Dendritic cell treated with granulocyte-macrophage colony-stimulating factor and Interleukin-4, amounts not matched to agents 40 ng/mL and 50 ng/mL, for 4 days (primary cell): ENCODE results near the gene WDR90.

Source experiments
- H3K27ac Mint-ChIP-seq: one replicate; pipeline ENCODE4 v1.8.0; 2022; ENCODE audit warnings: mild to moderate bottlenecking, mixed read lengths
- H3K27me3 Mint-ChIP-seq: one replicate; pipeline ENCODE4 v1.8.0; 2022; ENCODE audit warnings: mild to moderate bottlenecking, mixed read lengths
- H3K36me3 Mint-ChIP-seq: one replicate; pipeline ENCODE4 v1.8.0; 2022; ENCODE audit warnings: low read depth, mixed read lengths
- H3K4me1 Mint-ChIP-seq: one replicate; pipeline ENCODE4 v1.8.0; 2022; ENCODE audit warnings: low read depth, mixed read lengths
- H3K4me3 Mint-ChIP-seq: one replicate; pipeline ENCODE4 v1.8.0; 2022; ENCODE audit warnings: mild to moderate bottlenecking, moderate library complexity, mixed read lengths
- H3K9me3 Mint-ChIP-seq: one replicate; pipeline ENCODE4 v1.8.0; 2022; ENCODE audit warnings: mixed read lengths
- intact Hi-C: fragments of 100-400 bp; cut with micrococcal nuclease; formaldehyde crosslinking; loops from one replicate; pipeline ENCODE4 v1.15.0; 2022

WDR90 gene

DNA sequence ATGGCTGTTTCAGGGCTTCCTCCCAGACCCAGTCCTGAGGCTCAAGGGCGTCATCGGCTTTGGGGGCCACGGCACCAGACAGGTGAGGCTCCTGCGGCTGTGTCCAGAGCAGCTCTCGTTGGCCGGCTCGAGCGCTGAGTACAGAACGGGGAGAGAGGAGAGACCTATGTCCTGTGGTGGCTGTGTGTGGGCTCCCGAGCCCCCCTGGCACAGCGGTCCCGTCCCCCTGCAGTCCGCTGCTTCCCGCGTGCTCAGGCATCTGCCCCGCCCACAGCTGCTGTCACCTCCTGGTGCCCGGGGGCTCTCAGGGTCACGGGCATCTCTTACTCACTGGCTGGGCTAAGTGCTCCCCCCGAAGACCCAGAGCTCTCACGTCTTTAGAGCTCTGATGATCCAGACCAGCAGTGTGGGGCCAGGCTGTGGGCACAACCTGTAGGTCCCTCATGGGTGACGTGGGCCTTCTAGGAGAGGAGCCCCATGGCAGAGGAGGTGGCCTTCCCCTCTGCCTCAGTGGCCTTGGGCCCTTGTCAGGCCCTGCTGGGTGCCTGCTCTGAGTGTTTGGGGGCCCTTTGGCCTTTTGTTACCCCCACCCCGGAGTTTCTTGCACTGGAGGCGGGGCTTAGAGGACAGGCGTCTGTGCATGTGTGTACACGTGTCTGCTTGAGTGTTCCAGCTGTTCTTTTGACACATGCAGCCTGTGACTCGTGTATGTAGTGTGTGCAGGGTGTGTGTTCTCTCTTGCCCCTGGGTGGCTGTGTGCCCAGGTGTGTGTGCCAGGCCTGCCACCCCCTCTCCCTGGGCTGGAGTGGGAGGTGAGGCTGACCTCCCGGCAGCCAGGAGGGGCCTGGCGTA, 3.5 kb downstream of the WDR90 start:
- H3K4me3 Mint-ChIP-seq, result no peak overlapping the region
- no peaks in the 10 kb centered on the region for H3K9me3 Mint-ChIP-seq
- peaks cover 28% of the 10 kb centered on the region for H3K4me1 Mint-ChIP-seq
- no peaks in the 10 kb centered on the region for H3K27me3 Mint-ChIP-seq
- no peak overlapping the region for H3K27ac Mint-ChIP-seq
- intact Hi-C loops, result no loop called here
- peaks cover 33% of the 10 kb centered on the region for H3K36me3 Mint-ChIP-seq

GRCh38 chr16:654034-654433, 4.9 kb downstream of the WDR90 start:
- H3K27me3 Mint-ChIP-seq, result no peaks in the 10 kb centered on the region
- intact Hi-C loops, result no loop called here
- H3K4me3 Mint-ChIP-seq, result no peak overlapping the region
- H3K4me1 Mint-ChIP-seq, result peaks cover 18% of the 10 kb centered on the region
- no peaks in the 10 kb centered on the region for H3K9me3 Mint-ChIP-seq
- no peak overlapping the region for H3K27ac Mint-ChIP-seq
- peaks cover 41% of the 10 kb centered on the region for H3K36me3 Mint-ChIP-seq

DNA sequence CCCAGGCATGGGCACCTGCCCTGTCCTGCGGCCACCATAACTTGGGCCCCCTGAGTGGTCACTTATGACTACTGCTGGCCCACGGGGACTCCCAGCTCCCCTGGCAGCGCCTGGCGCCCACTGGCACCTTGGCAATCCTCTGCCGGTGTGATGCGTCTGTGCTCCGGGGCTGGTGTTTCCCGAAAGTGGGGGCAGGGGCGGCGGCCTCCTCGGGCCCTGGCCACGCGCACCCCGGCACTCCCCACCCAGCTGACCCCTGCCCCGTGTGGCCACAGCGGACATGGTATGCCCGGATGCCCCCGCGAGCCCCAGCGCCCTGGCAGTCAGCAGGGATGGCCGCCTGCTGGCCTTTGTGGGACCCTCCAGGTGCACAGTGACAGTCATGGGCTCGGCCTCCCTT, 8.3 kb downstream of the WDR90 start:
- H3K4me3 Mint-ChIP-seq, result no peak overlapping the region
- H3K36me3 Mint-ChIP-seq, result peaks cover 45% of the 10 kb centered on the region

GRCh38 chr16:658679-659571, 9.8 kb downstream of the WDR90 start:
- no peaks in the 10 kb centered on the region for H3K27me3 Mint-ChIP-seq
- H3K4me1 Mint-ChIP-seq, result peaks cover 18% of the 10 kb centered on the region
- no peak overlapping the region for H3K27ac Mint-ChIP-seq
- no peak overlapping the region for H3K4me3 Mint-ChIP-seq
- intact Hi-C loops, result no loop called here
- H3K9me3 Mint-ChIP-seq, result no peaks in the 10 kb centered on the region
- peaks cover 44% of the 10 kb centered on the region for H3K36me3 Mint-ChIP-seq

More for the DNA sequence above, 8.3 kb downstream of the WDR90 start:
- Mint-ChIP-seq H3K27ac (no peak overlapping the region), H3K4me1 (peaks cover 18% of the 10 kb centered on the region), H3K9me3 (no peaks in the 10 kb centered on the region), H3K27me3 (no peaks in the 10 kb centered on the region)
- intact Hi-C loops, result no loop called here

DNA sequence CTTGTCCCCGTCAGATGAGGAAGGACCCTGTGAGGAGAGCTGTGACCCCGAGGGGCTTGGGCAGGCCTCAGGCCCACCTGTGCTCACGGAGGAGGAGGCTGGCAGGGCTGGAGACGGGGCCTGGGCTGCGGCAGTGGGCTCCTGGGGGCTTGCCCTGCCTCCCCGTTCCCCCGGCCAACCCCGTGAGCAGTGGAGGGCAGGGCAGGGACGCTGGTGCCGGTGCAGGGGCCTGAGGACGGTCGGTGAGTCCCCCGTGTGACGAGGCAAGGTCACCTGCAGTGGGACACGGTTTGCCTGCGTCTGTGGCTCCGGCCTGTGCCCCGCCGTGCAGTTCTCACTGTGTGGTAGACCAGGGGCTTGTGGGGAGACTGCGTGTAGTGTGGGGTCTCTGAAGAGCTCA, 10.5 kb downstream of the WDR90 start:
- Mint-ChIP-seq H3K27me3 (no peaks in the 10 kb centered on the region), H3K4me3 (no peak overlapping the region), H3K27ac (no peak overlapping the region), H3K36me3 (peaks cover 41% of the 10 kb centered on the region), H3K4me1 (peaks cover 18% of the 10 kb centered on the region), H3K9me3 (no peaks in the 10 kb centered on the region)
- intact Hi-C loops, result loop anchor here (1.0 kb wide), 3 partner anchors 10 to 80 kb away; partner anchors contain the start of gene WDR90

GRCh38 chr16:660132-660458, 10.9 kb downstream of the WDR90 start:
- intact Hi-C loops, result loop anchor here (1.0 kb wide), 3 partner anchors 11 to 81 kb away; partner anchors contain the start of gene WDR90
- Mint-ChIP-seq H3K4me3 (no peak overlapping the region), H3K27me3 (no peaks in the 10 kb centered on the region), H3K27ac (peak overlapping the region; percentile 46), H3K4me1 (peaks cover 18% of the 10 kb centered on the region), H3K9me3 (no peaks in the 10 kb centered on the region), H3K36me3 (peaks cover 39% of the 10 kb centered on the region)

GRCh38 chr16:660459-661183, 11.5 kb downstream of the WDR90 start:
- intact Hi-C loops, result loop anchor here (1.0 kb wide), 3 partner anchors 11 to 81 kb away; partner anchors contain the start of gene WDR90
- peak overlapping the region; percentile 46 for H3K27ac Mint-ChIP-seq

DNA sequence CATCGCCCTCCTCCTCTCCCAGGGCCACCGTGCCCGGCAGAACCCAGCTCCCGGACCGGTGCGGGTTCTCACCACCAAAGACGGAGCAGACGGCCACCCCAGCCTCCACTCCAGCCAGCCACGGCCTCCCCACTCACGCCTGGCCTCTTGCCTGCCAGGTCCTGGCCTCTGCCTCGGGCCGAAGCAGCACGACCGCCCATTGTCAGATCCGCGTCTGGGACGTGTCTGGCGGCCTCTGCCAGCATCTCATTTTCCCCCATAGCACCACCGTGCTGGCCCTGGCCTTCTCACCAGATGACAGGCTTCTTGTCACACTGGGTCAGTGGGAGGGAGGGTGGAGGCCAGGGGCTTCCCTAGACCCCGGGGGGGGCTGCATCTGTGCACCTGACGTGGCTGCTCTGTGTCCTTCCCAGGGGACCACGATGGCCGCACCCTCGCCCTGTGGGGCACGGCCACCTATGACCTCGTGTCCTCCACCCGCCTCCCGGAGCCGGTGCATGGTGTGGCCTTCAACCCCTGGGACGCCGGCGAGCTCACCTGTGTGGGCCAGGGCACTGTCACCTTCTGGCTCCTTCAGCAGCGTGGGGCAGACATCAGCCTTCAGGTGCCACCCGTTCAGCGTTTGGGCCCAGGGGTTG, 12.1 kb downstream of the WDR90 start:
- Mint-ChIP-seq H3K9me3 (no peaks in the 10 kb centered on the region), H3K4me1 (peaks cover 18% of the 10 kb centered on the region), H3K36me3 (peaks cover 28% of the 10 kb centered on the region), H3K4me3 (peak overlapping the region; percentile 6), H3K27me3 (no peaks in the 10 kb centered on the region), H3K27ac (peak overlapping the region; percentile 46)
- intact Hi-C loops, result no loop called here

More at GRCh38 chr16:660459-661183, 11.5 kb downstream of the WDR90 start:
- Mint-ChIP-seq H3K4me3 (peak overlapping the region; percentile 63), H3K36me3 (peaks cover 34% of the 10 kb centered on the region), H3K9me3 (no peaks in the 10 kb centered on the region), H3K27me3 (no peaks in the 10 kb centered on the region), H3K4me1 (peaks cover 18% of the 10 kb centered on the region)

GRCh38 chr16:662095-662494, 12.9 kb downstream of the WDR90 start:
- intact Hi-C loops, result no loop called here
- no peak overlapping the region for H3K4me3 Mint-ChIP-seq

GRCh38 chr16:662597-662996, 13.4 kb downstream of the WDR90 start:
- intact Hi-C loops, result no loop called here
- Mint-ChIP-seq H3K27ac (no peak overlapping the region), H3K36me3 (peaks cover 21% of the 10 kb centered on the region), H3K4me3 (no peak overlapping the region), H3K27me3 (no peaks in the 10 kb centered on the region), H3K9me3 (no peaks in the 10 kb centered on the region), H3K4me1 (peaks cover 20% of the 10 kb centered on the region)

More at GRCh38 chr16:662095-662494, 12.9 kb downstream of the WDR90 start:
- H3K27me3 Mint-ChIP-seq, result no peaks in the 10 kb centered on the region
- H3K36me3 Mint-ChIP-seq, result peaks cover 21% of the 10 kb centered on the region
- H3K9me3 Mint-ChIP-seq, result no peaks in the 10 kb centered on the region
- peaks cover 18% of the 10 kb centered on the region for H3K4me1 Mint-ChIP-seq
- no peak overlapping the region for H3K27ac Mint-ChIP-seq

GRCh38 chr16:666572-666971, 17.4 kb downstream of the WDR90 start:
- no peaks in the 10 kb centered on the region for H3K9me3 Mint-ChIP-seq
- peaks cover 19% of the 10 kb centered on the region for H3K4me1 Mint-ChIP-seq
- no peaks in the 10 kb centered on the region for H3K27me3 Mint-ChIP-seq
- H3K27ac Mint-ChIP-seq, result no peak overlapping the region
- intact Hi-C loops, result no loop called here
- no peak overlapping the region for H3K4me3 Mint-ChIP-seq
- H3K36me3 Mint-ChIP-seq, result peaks cover 36% of the 10 kb centered on the region

GRCh38 chr16:667113-667779, 18.1 kb downstream of the WDR90 start:
- H3K4me3 Mint-ChIP-seq, result no peak overlapping the region
- H3K4me1 Mint-ChIP-seq, result peaks cover 16% of the 10 kb centered on the region
- no peaks in the 10 kb centered on the region for H3K9me3 Mint-ChIP-seq
- no peaks in the 10 kb centered on the region for H3K27me3 Mint-ChIP-seq
- peak overlapping the region; percentile 84 for H3K27ac Mint-ChIP-seq
- intact Hi-C loops, result loop anchor here (1.0 kb wide), 1 partner anchor 88 kb away; no protein-coding TSS in a partner anchor
- H3K36me3 Mint-ChIP-seq, result peaks cover 43% of the 10 kb centered on the region
